Natural killer cell (primary cell): ENCODE measurements around the gene BNC2. TPM values are rescaled to one million over a fixed set of nuclear protein-coding genes. Genes with fewer than 3 reads are reported as not detected.

Source experiments
- ATAC-seq, 3 donors: fragments of 150-1000 bp in 2 of 3; fragments of 200-7000 bp in 1 of 3; cut with Tn5 transposase; 1 replicate in 1 of 3; 2 replicates in 2 of 3; pipeline ENCODE4 v1.10.0; 2021; ENCODE audit warnings: mild to moderate bottlenecking in 2 of 3, moderate library complexity in 2 of 3
- DNase-seq, 2 donors: peaks; one replicate each; pipeline versions ENCODE4 v3.0.0 to v3.0.0-alpha.2; 2013 to 2021; ENCODE audit warnings: mixed read lengths in 1 of 2
- H3K27ac ChIP-seq: one replicate; pipeline ENCODE4 v1.5.1; 2013; ENCODE audit warnings: mild to moderate bottlenecking, low read length
- H3K27me3 ChIP-seq: one replicate; pipeline ENCODE4 v1.6.1; 2013; ENCODE audit warnings: low read length; ENCODE audit not compliant: control insufficient read depth, insufficient read depth
- H3K36me3 ChIP-seq: one replicate; pipeline ENCODE4 v1.6.1; 2013; ENCODE audit warnings: low read length; ENCODE audit not compliant: control insufficient read depth, insufficient read depth
- H3K4me1 ChIP-seq: one replicate; pipeline ENCODE4 v1.6.1; 2013; ENCODE audit warnings: low read length; ENCODE audit not compliant: control insufficient read depth, insufficient read depth
- H3K4me3 ChIP-seq: one replicate; pipeline ENCODE4 v1.5.1; 2013; ENCODE audit warnings: low read length
- H3K9me3 ChIP-seq: one replicate; pipeline ENCODE4 v1.6.1; 2013; ENCODE audit warnings: low read length; ENCODE audit not compliant: control insufficient read depth, insufficient read depth
- H3K27ac Mint-ChIP-seq, 2 donors: one replicate each; pipeline ENCODE4 v1.8.0; 2022; ENCODE audit warnings: mild to moderate bottlenecking in 2 of 2, mixed read lengths in 2 of 2, moderate library complexity in 1 of 2
- H3K27me3 Mint-ChIP-seq, 2 donors: one replicate each; pipeline ENCODE4 v1.8.0; 2022; ENCODE audit warnings: low read depth in 2 of 2, mixed read lengths in 2 of 2
- H3K36me3 Mint-ChIP-seq: one replicate; pipeline ENCODE4 v1.8.0; 2022; ENCODE audit warnings: mixed read lengths
- H3K4me1 Mint-ChIP-seq, 2 donors: one replicate each; pipeline ENCODE4 v1.8.0; 2022; ENCODE audit warnings: mixed read lengths in 2 of 2
- H3K4me3 Mint-ChIP-seq: one replicate; pipeline ENCODE4 v1.8.0; 2022; ENCODE audit warnings: mild to moderate bottlenecking, moderate library complexity, mixed read lengths
- H3K9me3 Mint-ChIP-seq, 2 donors: one replicate each; pipeline ENCODE4 v1.8.0; 2022; ENCODE audit warnings: mixed read lengths in 2 of 2
- WGBS: methylation state at CpG from one replicate; pipeline ENCODE4 v1.1.7; 2013; ENCODE audit warnings: missing lambda C conversion rate; ENCODE audit not compliant: insufficient coverage; 5-methylcytosine and 5-hydroxymethylcytosine counted together
- intact Hi-C: fragments of 100-400 bp; cut with micrococcal nuclease; formaldehyde crosslinking; loops from one replicate; pipeline ENCODE4 v1.14.2; 2022
- total RNA-seq, 4 donors: library from RNA; stranded (reverse); fragments of 120-200 nt in 1 of 4; gene quantifications; one replicate each; pipeline versions ENCODE4 v1.2.3 to v1.2.4, GENCODE V29; 2013 to 2022
- TF ChIP-seq, protein P1 (sequence below): fragments of 200-600 bp; IDR thresholded peaks from one replicate; pipeline ENCODE4 v1.8.0; 2022; ENCODE audit warnings: antibody characterized with exemption

The BNC2 gene
- total RNA-seq, 3 donors from 2014 or later (not counting 1 experiment from before 2014, with no cell fraction given), result 36.9 to 84.2 (median 66.5) TPM

DNA sequence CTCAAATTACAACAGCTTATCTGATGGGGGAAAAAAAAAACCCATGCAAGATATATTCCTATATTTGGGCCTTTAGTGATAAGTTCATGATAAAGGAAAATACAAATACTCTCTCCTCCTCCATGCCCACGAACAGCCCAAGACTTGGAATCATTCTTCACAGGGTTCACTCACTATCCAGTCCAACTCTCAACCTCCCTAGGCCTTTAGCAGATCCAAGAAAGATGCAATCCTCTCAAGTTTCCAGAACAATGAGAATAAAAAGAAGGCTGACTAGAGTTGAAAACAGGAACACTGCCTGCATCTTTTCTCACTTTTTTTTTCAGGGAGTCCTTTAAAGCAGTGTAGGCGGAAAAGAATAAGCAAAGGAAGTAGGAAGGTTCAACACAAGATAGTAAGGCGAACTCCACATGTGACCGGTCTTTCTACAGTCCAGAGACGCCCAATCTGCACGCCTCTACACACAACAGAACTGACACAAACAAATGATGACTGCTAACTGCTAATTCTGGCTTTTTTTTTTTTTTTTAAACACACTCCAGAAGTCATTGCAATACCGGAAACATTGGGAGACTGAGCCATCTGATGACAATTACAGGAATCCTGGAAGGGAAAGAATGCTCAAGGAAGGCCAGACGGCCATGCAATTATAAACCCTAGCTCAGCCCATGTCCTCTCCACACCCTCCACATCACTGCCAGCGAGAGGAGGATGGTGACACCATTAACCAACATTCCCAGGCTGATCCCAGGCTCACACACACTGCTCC, 75.4 kb downstream of the BNC2 start:
- no peaks in the 10 kb centered on the region for H3K36me3 Mint-ChIP-seq
- no peak overlapping the region for H3K27ac ChIP-seq
- H3K9me3 Mint-ChIP-seq, result no peaks in the 10 kb centered on the region
- no peak for DNase-seq
- H3K4me3 ChIP-seq, result no peak overlapping the region
- no peaks in the 10 kb centered on the region for H3K27me3 ChIP-seq
- no peaks in the 10 kb centered on the region for H3K27me3 Mint-ChIP-seq
- H3K4me1 ChIP-seq, result no peaks in the 10 kb centered on the region
- no peaks in the 10 kb centered on the region for H3K36me3 ChIP-seq
- intact Hi-C loops, result no loop called here
- 64% methylated on average over 6 of the region's 9 CpGs for WGBS
- peaks cover 54 to 59% of the 10 kb centered on the region in 2 donors for H3K4me1 Mint-ChIP-seq
- no peak for ATAC-seq
- peak overlapping the region; percentile 19 to 38 for H3K27ac Mint-ChIP-seq
- H3K4me3 Mint-ChIP-seq, result no peak overlapping the region
- TF ChIP-seq, protein P1, sequence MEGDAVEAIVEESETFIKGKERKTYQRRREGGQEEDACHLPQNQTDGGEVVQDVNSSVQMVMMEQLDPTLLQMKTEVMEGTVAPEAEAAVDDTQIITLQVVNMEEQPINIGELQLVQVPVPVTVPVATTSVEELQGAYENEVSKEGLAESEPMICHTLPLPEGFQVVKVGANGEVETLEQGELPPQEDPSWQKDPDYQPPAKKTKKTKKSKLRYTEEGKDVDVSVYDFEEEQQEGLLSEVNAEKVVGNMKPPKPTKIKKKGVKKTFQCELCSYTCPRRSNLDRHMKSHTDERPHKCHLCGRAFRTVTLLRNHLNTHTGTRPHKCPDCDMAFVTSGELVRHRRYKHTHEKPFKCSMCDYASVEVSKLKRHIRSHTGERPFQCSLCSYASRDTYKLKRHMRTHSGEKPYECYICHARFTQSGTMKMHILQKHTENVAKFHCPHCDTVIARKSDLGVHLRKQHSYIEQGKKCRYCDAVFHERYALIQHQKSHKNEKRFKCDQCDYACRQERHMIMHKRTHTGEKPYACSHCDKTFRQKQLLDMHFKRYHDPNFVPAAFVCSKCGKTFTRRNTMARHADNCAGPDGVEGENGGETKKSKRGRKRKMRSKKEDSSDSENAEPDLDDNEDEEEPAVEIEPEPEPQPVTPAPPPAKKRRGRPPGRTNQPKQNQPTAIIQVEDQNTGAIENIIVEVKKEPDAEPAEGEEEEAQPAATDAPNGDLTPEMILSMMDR, result no peak
- H3K9me3 ChIP-seq, result no peaks in the 10 kb centered on the region

DNA sequence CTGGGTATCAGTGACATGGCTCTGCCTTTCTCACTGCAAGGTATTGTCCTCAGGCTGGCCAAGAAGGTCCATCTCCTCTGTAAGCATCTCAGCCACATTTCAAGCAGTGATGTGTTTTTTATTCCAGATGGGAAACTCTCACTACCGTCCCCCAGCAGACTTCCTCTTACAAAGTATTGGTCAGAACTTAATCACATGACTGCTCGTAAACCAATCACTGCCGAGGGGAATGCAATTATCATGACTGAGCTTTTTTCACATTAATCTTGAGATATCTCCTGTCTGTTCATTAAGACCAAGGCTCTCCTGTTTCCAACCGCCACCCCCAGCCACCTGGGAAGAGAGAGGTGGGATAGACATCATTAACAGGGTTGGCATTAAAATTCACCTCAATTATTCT, 76.4 kb downstream of the BNC2 start:
- WGBS, result 90% methylated on average over 3 of the region's 4 CpGs
- Mint-ChIP-seq H3K27me3 (no peaks in the 10 kb centered on the region), H3K4me1 (peaks cover 53 to 54% of the 10 kb centered on the region in 2 donors), H3K9me3 (no peaks in the 10 kb centered on the region), H3K4me3 (no peak overlapping the region), H3K27ac (peak overlapping the region; percentile 19 to 38), H3K36me3 (no peaks in the 10 kb centered on the region)
- Histone ChIP-seq H3K4me1 (no peaks in the 10 kb centered on the region), H3K4me3 (no peak overlapping the region), H3K9me3 (no peaks in the 10 kb centered on the region), H3K36me3 (no peaks in the 10 kb centered on the region), H3K27me3 (no peaks in the 10 kb centered on the region), H3K27ac (no peak overlapping the region)
- TF ChIP-seq, protein P1, result no peak
- DNase-seq (no peak), ATAC-seq (no peak)
- intact Hi-C loops, result no loop called here

DNA sequence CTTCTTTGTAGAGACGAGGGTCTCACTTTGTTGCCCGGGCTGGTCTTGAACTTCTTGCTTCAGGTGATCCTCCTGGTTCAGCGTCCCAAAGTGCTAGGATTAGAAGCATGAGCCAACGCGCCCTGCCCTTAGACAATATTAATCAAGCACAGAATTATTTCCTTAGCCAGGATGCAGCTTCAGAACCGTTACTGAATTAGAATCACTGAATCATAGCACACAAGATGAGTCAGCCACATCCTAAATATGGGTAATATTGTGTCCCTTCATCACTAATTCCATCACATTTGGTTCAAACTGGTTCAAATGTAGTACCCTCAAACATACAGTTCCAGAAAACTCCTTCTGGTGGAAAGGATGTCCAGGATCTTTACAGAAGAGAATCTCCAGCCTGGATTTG, 82.7 kb downstream of the BNC2 start:
- ATAC-seq (no peak), DNase-seq (no peak)
- Histone ChIP-seq H3K36me3 (no peaks in the 10 kb centered on the region), H3K9me3 (no peaks in the 10 kb centered on the region), H3K27me3 (no peaks in the 10 kb centered on the region), H3K4me1 (peaks cover 9% of the 10 kb centered on the region), H3K27ac (no peak overlapping the region), H3K4me3 (no peak overlapping the region)
- H3K4me1 Mint-ChIP-seq, result peaks cover 49 to 58% of the 10 kb centered on the region in 2 donors
- 81% methylated on average over 6 of the region's 6 CpGs for WGBS
- no peaks in the 10 kb centered on the region for H3K9me3 Mint-ChIP-seq
- H3K36me3 Mint-ChIP-seq, result no peaks in the 10 kb centered on the region
- intact Hi-C loops, result no loop called here
- TF ChIP-seq, protein P1, result no peak
- no peaks in the 10 kb centered on the region for H3K27me3 Mint-ChIP-seq
- H3K4me3 Mint-ChIP-seq, result no peak overlapping the region
- H3K27ac Mint-ChIP-seq, result no peak overlapping the region

DNA sequence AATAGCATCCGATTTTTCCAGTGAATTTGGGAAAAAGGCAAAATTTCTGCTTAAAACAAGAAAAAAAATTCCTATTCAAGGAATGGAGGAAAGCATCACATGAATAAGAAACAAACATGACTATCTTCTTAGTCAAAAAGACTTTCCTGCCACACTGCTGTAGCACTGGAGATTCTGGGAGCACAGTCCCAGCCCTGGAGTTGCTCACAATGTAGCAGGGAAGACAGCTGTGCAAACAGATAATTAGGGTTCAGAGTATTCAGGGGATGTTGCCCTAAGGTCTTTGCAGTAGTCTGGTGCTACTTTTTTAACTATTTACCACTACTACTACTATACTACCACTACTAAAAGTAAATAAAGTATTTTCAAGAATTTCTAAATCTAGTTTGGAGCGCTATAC, 86.5 kb downstream of the BNC2 start:
- DNase-seq, result no peak
- H3K36me3 ChIP-seq, result no peaks in the 10 kb centered on the region
- ATAC-seq, result no peak
- 92% methylated on average over 2 of the region's 2 CpGs for WGBS
- Mint-ChIP-seq H3K9me3 (no peaks in the 10 kb centered on the region), H3K27me3 (no peaks in the 10 kb centered on the region), H3K27ac (no peak overlapping the region), H3K36me3 (no peaks in the 10 kb centered on the region), H3K4me3 (no peak overlapping the region), H3K4me1 (peaks cover 43 to 57% of the 10 kb centered on the region in 2 donors)
- no peak overlapping the region for H3K4me3 ChIP-seq
- TF ChIP-seq, protein P1, result no peak
- H3K9me3 ChIP-seq, result no peaks in the 10 kb centered on the region
- H3K27ac ChIP-seq, result no peak overlapping the region
- H3K4me1 ChIP-seq, result peaks cover 9% of the 10 kb centered on the region
- no peaks in the 10 kb centered on the region for H3K27me3 ChIP-seq
- intact Hi-C loops, result no loop called here
